Measurements from ENCODE around the gene FHOD1. TPM values are rescaled to one million over a fixed set of nuclear protein-coding genes. Genes with fewer than 3 reads are reported as not detected.

FHOD1 gene
- total and polyA plus RNA-seq, 9 of the 15 experiments (the other 6 are each of a cell fraction or from before 2014, with no cell fraction given), result 18.7 to 126 (median 32.3) TPM

DNA sequence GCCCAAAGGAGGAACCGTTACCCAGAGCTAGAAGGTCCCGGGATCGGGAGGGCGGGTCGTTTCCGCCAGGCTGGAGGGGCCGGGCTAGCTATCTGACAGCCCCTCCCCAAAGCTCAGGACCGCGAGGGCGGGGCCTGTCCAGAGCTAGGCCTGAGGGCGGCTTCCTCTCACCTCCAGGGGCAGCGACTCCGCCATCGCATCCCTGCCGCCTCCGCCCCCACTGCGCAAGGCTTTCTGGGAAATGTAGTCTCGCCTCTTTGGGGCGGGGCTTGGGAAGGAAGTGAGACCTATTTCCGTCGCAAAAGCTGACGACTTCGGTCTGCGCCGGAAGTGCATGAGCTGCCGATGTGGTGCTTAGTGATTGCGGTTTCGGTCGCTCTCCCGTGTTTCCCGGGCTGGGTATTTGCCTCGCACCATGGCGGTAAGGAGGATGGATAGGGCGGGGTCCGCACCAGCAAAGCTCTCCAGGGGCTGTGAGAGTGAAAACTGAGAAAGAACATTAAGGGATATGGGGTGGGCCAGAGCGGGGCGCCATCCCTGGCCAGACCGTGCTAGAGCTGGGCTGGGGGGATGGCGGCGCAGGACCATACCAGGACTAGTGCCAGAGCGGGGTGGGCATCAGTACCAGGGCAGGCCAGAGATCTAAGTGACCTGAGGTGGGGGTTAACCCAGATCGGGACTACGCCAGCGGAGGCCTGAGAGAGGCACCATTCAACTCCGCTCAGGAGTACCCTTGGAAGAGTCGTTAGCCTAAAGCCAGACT, 20.3 kb downstream of the FHOD1 start, which contains the start of gene TMEM208 (continued):
- TF ChIP-seq REST (IDR thresholded peaks at IDR 0.05; ENCODE audit: borderline replicate concordance) (no peak; the same call in 1 of the 2 replicates), REST (CRISPR knock-in tag; IDR thresholded peaks at IDR 0.05; ENCODE audit: low read depth) (no peak; the same call in 1 of the 2 replicates), ZNF408 (CRISPR knock-in tag; IDR thresholded peaks at IDR 0.05; ENCODE audit: low read depth) (no peak), ATF7 (IDR thresholded peaks at IDR 0.05) (peak; percentile 82), JUND (IDR thresholded peaks at IDR 0.05; ENCODE audit: borderline replicate concordance, low read depth, low read length) (peak; percentile 57; the same call in 1 of the 2 replicates), JUND (tag; IDR thresholded peaks at IDR 0.05; ENCODE audit: borderline replicate concordance, low read depth, low read length) (no peak; the same call in 2 of the 3 replicates), ZNF695 (CRISPR knock-in tag; IDR thresholded peaks at IDR 0.05) (no peak), RBM25 (IDR thresholded peaks at IDR 0.05; ENCODE audit: low read depth, low read length, severe bottlenecking) (no peak), FOXJ3 (CRISPR knock-in tag; IDR thresholded peaks at IDR 0.05) (no peak)
- TF ChIP-seq, protein P1, sequence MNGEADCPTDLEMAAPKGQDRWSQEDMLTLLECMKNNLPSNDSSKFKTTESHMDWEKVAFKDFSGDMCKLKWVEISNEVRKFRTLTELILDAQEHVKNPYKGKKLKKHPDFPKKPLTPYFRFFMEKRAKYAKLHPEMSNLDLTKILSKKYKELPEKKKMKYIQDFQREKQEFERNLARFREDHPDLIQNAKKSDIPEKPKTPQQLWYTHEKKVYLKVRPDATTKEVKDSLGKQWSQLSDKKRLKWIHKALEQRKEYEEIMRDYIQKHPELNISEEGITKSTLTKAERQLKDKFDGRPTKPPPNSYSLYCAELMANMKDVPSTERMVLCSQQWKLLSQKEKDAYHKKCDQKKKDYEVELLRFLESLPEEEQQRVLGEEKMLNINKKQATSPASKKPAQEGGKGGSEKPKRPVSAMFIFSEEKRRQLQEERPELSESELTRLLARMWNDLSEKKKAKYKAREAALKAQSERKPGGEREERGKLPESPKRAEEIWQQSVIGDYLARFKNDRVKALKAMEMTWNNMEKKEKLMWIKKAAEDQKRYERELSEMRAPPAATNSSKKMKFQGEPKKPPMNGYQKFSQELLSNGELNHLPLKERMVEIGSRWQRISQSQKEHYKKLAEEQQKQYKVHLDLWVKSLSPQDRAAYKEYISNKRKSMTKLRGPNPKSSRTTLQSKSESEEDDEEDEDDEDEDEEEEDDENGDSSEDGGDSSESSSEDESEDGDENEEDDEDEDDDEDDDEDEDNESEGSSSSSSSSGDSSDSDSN (IDR thresholded peaks at IDR 0.05; ENCODE audit: borderline replicate concordance in 1 of 2, low read depth in 2 of 2, low read length in 2 of 2), result no peak
- TF ChIP-seq, protein P2, sequence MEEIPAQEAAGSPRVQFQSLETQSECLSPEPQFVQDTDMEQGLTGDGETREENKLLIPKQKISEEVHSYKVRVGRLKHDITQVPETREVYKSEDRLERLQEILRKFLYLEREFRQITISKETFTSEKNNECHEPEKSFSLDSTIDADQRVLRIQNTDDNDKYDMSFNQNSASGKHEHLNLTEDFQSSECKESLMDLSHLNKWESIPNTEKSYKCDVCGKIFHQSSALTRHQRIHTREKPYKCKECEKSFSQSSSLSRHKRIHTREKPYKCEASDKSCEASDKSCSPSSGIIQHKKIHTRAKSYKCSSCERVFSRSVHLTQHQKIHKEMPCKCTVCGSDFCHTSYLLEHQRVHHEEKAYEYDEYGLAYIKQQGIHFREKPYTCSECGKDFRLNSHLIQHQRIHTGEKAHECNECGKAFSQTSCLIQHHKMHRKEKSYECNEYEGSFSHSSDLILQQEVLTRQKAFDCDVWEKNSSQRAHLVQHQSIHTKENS (CRISPR knock-in tag; IDR thresholded peaks at IDR 0.05), result no peak

Measured in K562 (cell line).